PFSK-1 (cell line): Measurements from ENCODE around the gene ATG16L2.

Experiments
- POLR2AphosphoS5 ChIP-seq: IDR thresholded peaks from 2 replicates; pipeline ENCODE4 v1.6.1; 2012; ENCODE audit warnings: low read depth, mild to moderate bottlenecking, control low read depth, low read length, moderate library complexity
- TAF1 ChIP-seq: IDR thresholded peaks from 2 replicates; pipeline ENCODE4 v1.6.1; 2012; ENCODE audit warnings: low read length, control low read depth, borderline replicate concordance; ENCODE audit not compliant: insufficient read depth

GRCh38 chr11:72850832-72851231, 36.6 kb downstream of the ATG16L2 start:
- no peak for TF ChIP-seq POLR2AphosphoS5
- TF ChIP-seq TAF1, result no peak
